K562 (cell line): ENCODE data around the gene GMPR. TPM values are rescaled to one million over a fixed set of nuclear protein-coding genes. Genes with fewer than 3 reads are reported as not detected.

ENCODE experiments used
- BMI1 ChIP-seq: fragments of 150-350 bp; IDR thresholded peaks from 2 replicates; pipeline ENCODE4 v1.6.1; 2014; ENCODE audit warnings: low read length
- GABPA ChIP-seq: fragments of 200-800 bp; sonication (Bioruptor generic); conservative IDR thresholded peaks from 2 replicates; pipeline ENCODE4 v1.6.1; 2016; ENCODE audit warnings: low read depth, missing genetic modification characterization, missing compliant biosample characterization
- HDGF ChIP-seq: fragments of 450-650 bp; IDR thresholded peaks from 2 replicates; pipeline ENCODE4 v1.6.1; 2016
- HSF4 ChIP-seq: fragments of 250-450 bp; sonication (Bioruptor Pico); IDR thresholded peaks from 2 replicates; pipeline ENCODE4 v2.1.2; 2022; ENCODE audit warnings: mild to moderate bottlenecking, moderate library complexity, borderline replicate concordance
- LARP7 ChIP-seq: fragments of 450-650 bp; IDR thresholded peaks from 2 replicates; pipeline ENCODE4 v1.6.1; 2016
- MCM3 ChIP-seq: fragments of 450-650 bp; IDR thresholded peaks from 2 replicates; pipeline ENCODE4 v1.6.1; 2016
- MNT ChIP-seq, 2 experiments: fragments of 450-650 bp; conservative IDR thresholded peaks; 2 replicates each; pipeline ENCODE4 v1.6.1; 2017; ENCODE audit warnings: mild to moderate bottlenecking in 2 of 2, moderate library complexity in 2 of 2
- NELFE ChIP-seq: IDR thresholded peaks from 2 replicates; pipeline ENCODE4 v1.6.1; 2011; ENCODE audit warnings: mild to moderate bottlenecking; ENCODE audit not compliant: insufficient read depth, insufficient read length
- NFE2 ChIP-seq: IDR thresholded peaks from 2 replicates; pipeline ENCODE4 v1.6.1; 2014; ENCODE audit warnings: antibody characterized with exemption, low read depth
- RFX1 ChIP-seq: fragments of 450-650 bp; IDR thresholded peaks from 2 replicates; pipeline ENCODE4 v1.6.1; 2016; ENCODE audit warnings: mild to moderate bottlenecking, moderate library complexity
- SAFB ChIP-seq: fragments of 200-400 bp; formaldehyde crosslinking; IDR thresholded peaks from 2 replicates; pipeline ENCODE4 v1.6.1; 2017; ENCODE audit warnings: low read depth, low read length, borderline replicate concordance
- VEZF1 ChIP-seq: fragments of 200-800 bp; sonication (Bioruptor generic); IDR thresholded peaks from 2 replicates; pipeline ENCODE4 v1.6.1; 2017; ENCODE audit warnings: missing genetic modification characterization, missing compliant biosample characterization
- ZC3H11A ChIP-seq: IDR thresholded peaks from 2 replicates; pipeline ENCODE4 v1.6.1; 2012; ENCODE audit warnings: low read depth, low read length, improper control_type of control experiment
- ZNF134 ChIP-seq: fragments of 250-450 bp; sonication (Bioruptor Pico); conservative IDR thresholded peaks from 2 replicates; pipeline ENCODE4 v1.4.0; 2020
- ZNF217 ChIP-seq: sonication (generic); formaldehyde crosslinking; IDR thresholded peaks from 2 replicates; pipeline ENCODE4 v1.8.0; 2022; ENCODE audit warnings: mild to moderate bottlenecking, missing genetic modification reagents
- ZNF436 ChIP-seq: fragments of 250-450, 450-650 bp; sonication (Bioruptor Pico); formaldehyde crosslinking; IDR thresholded peaks from 2 replicates; pipeline ENCODE4 v1.7.0; 2020; ENCODE audit warnings: mild to moderate bottlenecking
- ZSCAN32 ChIP-seq: fragments of 450-650 bp; formaldehyde crosslinking; IDR thresholded peaks from 2 replicates; pipeline ENCODE4 v1.4.0; 2020; ENCODE audit warnings: mild to moderate bottlenecking, moderate library complexity
- polyA plus RNA-seq, 8 experiments: library from polyadenylated mRNA; depleted of rRNA in 4 of 8; stranded (reverse) in 5 of 8; unstranded in 3 of 8; fragments of >200 nt; fragmentation: Nextera tagmentation in 2 of 8; fragmentation: Illumina TruSeq in 1 of 8; extraction: Ambion mirVana in 2 of 8; extraction: Trizol in 1 of 8; gene quantifications; 2 replicates each; pipeline versions ENCODE4 v1.2.1 to v1.2.3, GENCODE V29; 2011 to 2014; ENCODE audit warnings: inconsistent platforms in 1 of 8, missing spikeins in 1 of 8
- total RNA-seq, 7 experiments: library from RNA; depleted of rRNA in 6 of 7; stranded (reverse); fragments of >200 nt in 6 of 7; fragmentation: Illumina TruSeq in 2 of 7; extraction: Trizol in 2 of 7; gene quantifications; 2 replicates each; pipeline versions ENCODE4 v1.2.1 to v1.2.3, GENCODE V29; 2011 to 2021; ENCODE audit warnings: low replicate concordance in 1 of 7
- TF ChIP-seq, protein P1 (sequence below): sonication (generic); formaldehyde crosslinking; IDR thresholded peaks from 2 replicates; pipeline ENCODE4 v1.8.0; 2022; ENCODE audit warnings: mild to moderate bottlenecking, missing genetic modification reagents
- TF ChIP-seq, protein P2 (sequence below): sonication (generic); formaldehyde crosslinking; IDR thresholded peaks from 2 replicates; pipeline ENCODE4 v1.8.1; 2023; ENCODE audit warnings: mild to moderate bottlenecking, missing genetic modification reagents, moderate library complexity
- TF ChIP-seq, protein P3 (sequence below): IDR thresholded peaks from 2 replicates; pipeline ENCODE4 v1.6.1; 2014; ENCODE audit warnings: antibody characterized with exemption

The GMPR gene
- total and polyA plus RNA-seq, 9 of the 15 experiments (the other 6 are each of a cell fraction or from before 2014, with no cell fraction given), result 34.6 to 83.7 (median 49.8) TPM

DNA sequence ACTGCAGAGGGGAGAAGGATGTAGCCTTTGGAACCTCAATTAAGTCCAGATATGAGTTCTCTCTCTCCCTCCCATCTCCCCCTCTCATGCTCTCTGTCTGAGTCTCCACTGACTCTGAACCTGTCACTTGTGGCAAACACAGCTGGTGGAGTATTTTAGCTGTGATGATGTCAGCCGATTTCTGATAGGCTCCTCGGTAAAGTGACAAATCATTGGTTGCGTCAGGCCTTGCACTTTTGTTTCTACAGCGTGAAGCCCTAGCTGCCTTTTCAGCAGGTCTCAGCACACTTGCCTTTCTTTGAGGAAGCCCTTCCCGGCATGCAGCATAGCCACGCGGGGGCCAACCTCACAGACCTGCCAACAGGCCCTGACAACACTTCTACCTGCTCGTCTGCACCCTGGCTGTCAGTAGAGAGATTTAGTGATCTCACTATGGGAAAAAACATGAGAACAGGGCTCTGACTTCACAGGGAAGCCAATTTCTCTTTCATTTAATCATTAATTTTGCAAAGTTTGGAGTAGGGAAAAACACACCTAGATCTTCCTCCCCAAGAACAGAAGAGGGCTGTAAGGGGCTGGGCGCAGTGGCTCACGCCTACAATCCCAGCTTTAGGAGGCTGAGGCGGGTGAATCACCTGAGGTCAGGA is 84.4 kb downstream of the GMPR start (continued):
- TF ChIP-seq, protein P1, sequence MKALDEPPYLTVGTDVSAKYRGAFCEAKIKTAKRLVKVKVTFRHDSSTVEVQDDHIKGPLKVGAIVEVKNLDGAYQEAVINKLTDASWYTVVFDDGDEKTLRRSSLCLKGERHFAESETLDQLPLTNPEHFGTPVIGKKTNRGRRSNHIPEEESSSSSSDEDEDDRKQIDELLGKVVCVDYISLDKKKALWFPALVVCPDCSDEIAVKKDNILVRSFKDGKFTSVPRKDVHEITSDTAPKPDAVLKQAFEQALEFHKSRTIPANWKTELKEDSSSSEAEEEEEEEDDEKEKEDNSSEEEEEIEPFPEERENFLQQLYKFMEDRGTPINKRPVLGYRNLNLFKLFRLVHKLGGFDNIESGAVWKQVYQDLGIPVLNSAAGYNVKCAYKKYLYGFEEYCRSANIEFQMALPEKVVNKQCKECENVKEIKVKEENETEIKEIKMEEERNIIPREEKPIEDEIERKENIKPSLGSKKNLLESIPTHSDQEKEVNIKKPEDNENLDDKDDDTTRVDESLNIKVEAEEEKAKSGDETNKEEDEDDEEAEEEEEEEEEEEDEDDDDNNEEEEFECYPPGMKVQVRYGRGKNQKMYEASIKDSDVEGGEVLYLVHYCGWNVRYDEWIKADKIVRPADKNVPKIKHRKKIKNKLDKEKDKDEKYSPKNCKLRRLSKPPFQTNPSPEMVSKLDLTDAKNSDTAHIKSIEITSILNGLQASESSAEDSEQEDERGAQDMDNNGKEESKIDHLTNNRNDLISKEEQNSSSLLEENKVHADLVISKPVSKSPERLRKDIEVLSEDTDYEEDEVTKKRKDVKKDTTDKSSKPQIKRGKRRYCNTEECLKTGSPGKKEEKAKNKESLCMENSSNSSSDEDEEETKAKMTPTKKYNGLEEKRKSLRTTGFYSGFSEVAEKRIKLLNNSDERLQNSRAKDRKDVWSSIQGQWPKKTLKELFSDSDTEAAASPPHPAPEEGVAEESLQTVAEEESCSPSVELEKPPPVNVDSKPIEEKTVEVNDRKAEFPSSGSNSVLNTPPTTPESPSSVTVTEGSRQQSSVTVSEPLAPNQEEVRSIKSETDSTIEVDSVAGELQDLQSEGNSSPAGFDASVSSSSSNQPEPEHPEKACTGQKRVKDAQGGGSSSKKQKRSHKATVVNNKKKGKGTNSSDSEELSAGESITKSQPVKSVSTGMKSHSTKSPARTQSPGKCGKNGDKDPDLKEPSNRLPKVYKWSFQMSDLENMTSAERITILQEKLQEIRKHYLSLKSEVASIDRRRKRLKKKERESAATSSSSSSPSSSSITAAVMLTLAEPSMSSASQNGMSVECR, result peak; percentile 60
- no peak for TF ChIP-seq HDGF
- TF ChIP-seq MCM3, result no peak
- no peak for TF ChIP-seq ZNF134 (CRISPR knock-in tag)
- no peak for TF ChIP-seq RFX1
- TF ChIP-seq NFE2, result peak; percentile 86
- no peak; the same call in 1 of the 2 replicates for TF ChIP-seq VEZF1 (CRISPR knock-in tag)
- TF ChIP-seq, protein P2, sequence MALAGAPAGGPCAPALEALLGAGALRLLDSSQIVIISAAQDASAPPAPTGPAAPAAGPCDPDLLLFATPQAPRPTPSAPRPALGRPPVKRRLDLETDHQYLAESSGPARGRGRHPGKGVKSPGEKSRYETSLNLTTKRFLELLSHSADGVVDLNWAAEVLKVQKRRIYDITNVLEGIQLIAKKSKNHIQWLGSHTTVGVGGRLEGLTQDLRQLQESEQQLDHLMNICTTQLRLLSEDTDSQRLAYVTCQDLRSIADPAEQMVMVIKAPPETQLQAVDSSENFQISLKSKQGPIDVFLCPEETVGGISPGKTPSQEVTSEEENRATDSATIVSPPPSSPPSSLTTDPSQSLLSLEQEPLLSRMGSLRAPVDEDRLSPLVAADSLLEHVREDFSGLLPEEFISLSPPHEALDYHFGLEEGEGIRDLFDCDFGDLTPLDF, result 0 out of 2 replicates have a peak, but pooled peaks have one; percentile 48
- TF ChIP-seq MNT (conservative IDR thresholded peaks at IDR 0.05), result peak; percentile 55 to 85
- TF ChIP-seq GABPA (tag), result no peak
- no peak for TF ChIP-seq SAFB
- TF ChIP-seq LARP7, result no peak
- TF ChIP-seq ZSCAN32 (CRISPR knock-in tag), result no peak
- no peak for TF ChIP-seq NELFE
- TF ChIP-seq, protein P3, sequence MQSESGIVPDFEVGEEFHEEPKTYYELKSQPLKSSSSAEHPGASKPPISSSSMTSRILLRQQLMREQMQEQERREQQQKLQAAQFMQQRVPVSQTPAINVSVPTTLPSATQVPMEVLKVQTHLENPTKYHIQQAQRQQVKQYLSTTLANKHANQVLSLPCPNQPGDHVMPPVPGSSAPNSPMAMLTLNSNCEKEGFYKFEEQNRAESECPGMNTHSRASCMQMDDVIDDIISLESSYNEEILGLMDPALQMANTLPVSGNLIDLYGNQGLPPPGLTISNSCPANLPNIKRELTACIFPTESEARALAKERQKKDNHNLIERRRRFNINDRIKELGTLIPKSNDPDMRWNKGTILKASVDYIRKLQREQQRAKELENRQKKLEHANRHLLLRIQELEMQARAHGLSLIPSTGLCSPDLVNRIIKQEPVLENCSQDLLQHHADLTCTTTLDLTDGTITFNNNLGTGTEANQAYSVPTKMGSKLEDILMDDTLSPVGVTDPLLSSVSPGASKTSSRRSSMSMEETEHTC, result no peak
- TF ChIP-seq ZNF217 (CRISPR knock-in tag), result no peak
- no peak for TF ChIP-seq ZC3H11A
- TF ChIP-seq HSF4 (CRISPR knock-in tag), result no peak
- TF ChIP-seq BMI1, result no peak
- TF ChIP-seq ZNF436 (CRISPR knock-in tag), result no peak
